SK-N-MC (cell line): ENCODE measurements around the gene ATG9B.

Source experiments
- DNase-seq: peaks from one replicate; pipeline ENCODE4 v3.0.0-alpha.2; 2011; ENCODE audit warnings: low read depth, low spot score
- H3K27ac ChIP-seq: fragments of 200-600 bp; sonication (generic); 2 replicates; pipeline ENCODE4 v1.5.1; 2016; ENCODE audit warnings: mixed run types
- H3K36me3 ChIP-seq: fragments of 200-600 bp; sonication (generic); 2 replicates; pipeline ENCODE4 v1.6.1; 2017; ENCODE audit warnings: antibody characterized with exemption, low read length, mixed read lengths; ENCODE audit not compliant: insufficient read depth
- H3K4me3 ChIP-seq: fragments of 200-600 bp; sonication (generic); 2 replicates; pipeline ENCODE4 v1.5.1; 2016
- H3K9ac ChIP-seq: fragments of 200-600 bp; sonication (generic); 2 replicates; pipeline ENCODE4 v1.8.0; 2017; ENCODE audit warnings: mixed run types, mixed read lengths; ENCODE audit not compliant: insufficient read length
- H3K9me3 ChIP-seq: fragments of 200-600 bp; sonication (generic); 2 replicates; pipeline ENCODE4 v1.6.1; 2017; ENCODE audit warnings: low read depth, mild to moderate bottlenecking, antibody characterized with exemption, low read length, moderate library complexity, mixed read lengths
- EZH2 ChIP-seq: fragments of 200-600 bp; sonication (generic); IDR thresholded peaks from one replicate; pipeline ENCODE4 v1.6.1; 2017; ENCODE audit warnings: antibody characterized with exemption
- FOXP2 ChIP-seq: optimal IDR thresholded peaks from 2 replicates; pipeline ENCODE3; 2011; ENCODE audit warnings: mild to moderate bottlenecking, moderate library complexity; ENCODE audit not compliant: insufficient read depth; ENCODE audit errors: extremely low read length, control extremely low read depth
- POLR2AphosphoS5 ChIP-seq: IDR thresholded peaks from 2 replicates; pipeline ENCODE4 v1.6.1; 2012; ENCODE audit warnings: mild to moderate bottlenecking, low read depth, low read length, borderline replicate concordance

Gene ATG9B

DNA sequence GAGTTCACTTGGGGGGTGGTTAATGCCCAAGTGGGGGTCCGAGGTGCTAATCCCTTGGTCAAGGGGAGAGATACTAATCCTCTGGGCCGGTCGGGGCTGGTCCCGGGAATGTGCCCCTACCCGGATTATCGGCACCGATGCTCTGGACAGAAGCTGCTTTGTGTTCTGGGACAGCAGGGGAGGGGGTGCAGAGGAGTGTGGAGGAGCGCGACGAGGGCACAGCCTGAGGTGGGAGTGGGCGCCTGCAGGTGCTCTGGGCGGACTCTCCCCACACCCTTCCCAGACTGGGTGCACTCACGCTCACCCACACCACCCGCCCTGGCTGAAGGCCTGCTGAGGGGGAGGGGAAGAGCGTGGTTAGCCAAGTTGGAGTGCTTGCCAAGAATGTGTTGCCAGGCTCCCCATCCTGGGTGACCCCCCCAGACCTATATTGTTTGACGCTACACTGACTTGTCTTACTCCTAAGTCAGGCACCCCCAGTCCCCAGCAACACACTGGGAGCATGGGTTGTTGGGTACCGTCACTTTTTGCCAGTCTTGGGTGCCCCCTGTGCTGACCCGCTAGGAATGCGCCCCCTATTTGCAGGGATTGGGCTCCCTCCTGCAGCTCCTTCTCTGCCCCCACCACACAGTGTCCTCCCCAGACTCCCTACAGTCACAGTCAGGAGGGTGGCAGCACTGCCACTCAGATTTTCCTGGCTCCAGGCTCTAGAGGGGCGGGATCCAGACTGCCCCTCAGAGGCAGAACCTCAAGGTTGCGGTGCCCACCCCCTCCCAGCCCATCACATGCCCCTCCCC, 36.3 kb upstream of the ATG9B start:
- TF ChIP-seq FOXP2 (no peak), EZH2 (no peak), POLR2AphosphoS5 (no peak)
- Histone ChIP-seq H3K4me3 (peak overlapping the region; percentile 94), H3K36me3 (peaks cover 18% of the 10 kb centered on the region; the same call in 1 of the 2 replicates), H3K27ac (no peak overlapping the region), H3K9ac (peak overlapping the region; percentile 73), H3K9me3 (no peaks in the 10 kb centered on the region)
- DNase-seq: no peak

DNA sequence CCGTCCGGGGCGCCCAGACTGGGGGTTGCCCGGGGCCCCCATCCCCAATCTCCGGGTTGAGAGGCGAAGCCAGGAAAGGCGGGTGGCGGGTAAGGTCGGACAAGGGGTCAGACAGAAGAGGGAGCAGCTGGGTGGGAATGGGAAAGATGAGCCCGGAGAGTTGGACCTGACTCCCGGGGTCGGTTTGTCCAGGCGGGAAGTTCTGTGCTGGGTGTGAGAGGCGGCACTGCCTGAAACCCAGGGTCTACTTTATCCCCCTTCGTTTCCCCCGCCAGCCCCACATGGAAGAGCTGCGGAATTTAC, 35.8 kb upstream of the ATG9B start:
- H3K9ac ChIP-seq: peak overlapping the region; percentile 73
- peaks cover 13% of the 10 kb centered on the region; the same call in 1 of the 2 replicates for H3K36me3 ChIP-seq
- DNase-seq: no peak
- no peaks in the 10 kb centered on the region for H3K9me3 ChIP-seq
- TF ChIP-seq EZH2 (no peak), FOXP2 (no peak), POLR2AphosphoS5 (no peak)
- no peak overlapping the region for H3K27ac ChIP-seq
- peak overlapping the region; percentile 94 for H3K4me3 ChIP-seq

DNA sequence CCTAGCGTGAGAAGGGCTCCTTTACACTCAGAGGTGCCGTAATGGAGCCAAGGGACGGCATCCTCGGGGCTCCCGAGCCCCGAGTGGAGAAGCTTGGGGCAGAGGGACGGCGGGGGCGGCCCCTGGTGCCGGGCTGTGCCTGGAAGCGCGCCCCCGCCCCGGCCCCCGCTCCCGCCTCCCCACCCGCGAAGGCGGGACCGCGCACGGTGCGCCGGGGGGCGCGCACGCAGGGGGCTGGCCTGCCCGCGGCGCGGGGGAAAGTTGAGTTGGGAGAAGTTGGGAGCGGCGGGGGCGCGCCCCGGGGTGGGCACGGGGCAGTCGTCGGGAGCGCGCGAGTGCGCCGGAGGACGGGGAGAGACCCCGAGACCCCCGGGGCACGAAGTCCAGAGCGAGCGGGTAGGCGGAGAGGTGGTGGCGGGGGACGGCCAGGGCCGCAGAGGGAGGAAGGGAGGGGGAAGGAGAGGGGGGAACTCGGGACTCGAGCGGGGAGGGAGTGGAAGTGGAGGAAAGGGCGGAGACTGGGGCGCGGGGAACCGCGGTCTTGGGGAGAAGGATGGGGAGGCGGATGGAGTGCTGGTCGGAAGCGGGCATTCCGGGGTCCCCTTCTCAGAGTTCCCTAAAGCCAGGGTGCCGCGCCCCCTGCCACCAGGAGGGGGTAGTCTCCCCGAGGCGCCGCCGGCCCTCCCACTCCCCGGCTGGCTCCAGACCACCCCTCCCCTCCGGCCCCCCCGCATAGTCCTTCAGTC, 35.2 kb upstream of the ATG9B start, which contains the start of gene SLC4A2:
TSS of gene SLC4A2 (plus strand) at position 223 of the 746 bp plus-strand sequence. CDS start 2,399 bp downstream, outside the sequence.
- Histone ChIP-seq H3K9me3 (no peaks in the 10 kb centered on the region), H3K4me3 (peak within 1 kb of the TSS; percentile 94), H3K36me3 (peaks cover 8% of the 10 kb centered on the region; the same call in 1 of the 2 replicates), H3K27ac (peak within 1 kb of the TSS; percentile 89), H3K9ac (peak within 1 kb of the TSS; percentile 73)
- TF ChIP-seq POLR2AphosphoS5 (peak; percentile 29; the same call in 1 of the 2 replicates), FOXP2 (no peak)
- DNase-seq: no peak

DNA sequence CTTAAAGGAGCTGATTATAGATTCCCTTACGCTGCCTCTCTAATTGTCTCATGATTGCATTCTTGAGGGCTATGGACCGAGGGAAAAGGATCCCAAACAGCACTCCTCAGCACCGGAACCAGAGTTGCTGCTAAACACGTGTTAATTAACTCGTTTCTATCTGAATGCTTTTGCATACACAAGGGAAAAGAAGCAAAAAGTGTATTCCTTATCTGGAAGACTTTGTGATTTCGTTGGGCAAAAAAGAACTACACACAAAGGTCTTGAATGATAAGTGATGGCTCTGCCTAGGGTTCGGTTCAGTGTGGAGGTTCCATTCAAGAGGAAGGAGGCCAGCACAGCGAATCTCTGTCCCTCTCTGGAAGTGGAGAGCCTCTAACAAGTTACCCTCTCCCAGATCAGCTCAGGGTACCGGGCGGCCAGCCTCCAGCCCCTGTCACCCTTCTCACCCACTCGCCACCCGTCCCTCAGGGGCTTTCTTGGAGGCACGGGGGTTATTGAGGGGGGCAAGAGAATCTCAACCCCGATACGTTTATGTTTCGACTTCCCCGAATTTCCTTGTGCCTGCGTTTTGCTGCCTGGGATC, 34.6 kb upstream of the ATG9B start:
- no peak for TF ChIP-seq EZH2
- no peak for TF ChIP-seq FOXP2
- 0 out of 2 replicates have a peak, but pooled peaks have one; percentile 43 for TF ChIP-seq POLR2AphosphoS5
- H3K9ac ChIP-seq: peak overlapping the region; percentile 73
- no peak for DNase-seq
- H3K4me3 ChIP-seq: peak overlapping the region; percentile 94
- H3K36me3 ChIP-seq: peaks cover 5% of the 10 kb centered on the region; the same call in 1 of the 2 replicates
- peak overlapping the region; percentile 89 for H3K27ac ChIP-seq
- H3K9me3 ChIP-seq: no peaks in the 10 kb centered on the region

DNA sequence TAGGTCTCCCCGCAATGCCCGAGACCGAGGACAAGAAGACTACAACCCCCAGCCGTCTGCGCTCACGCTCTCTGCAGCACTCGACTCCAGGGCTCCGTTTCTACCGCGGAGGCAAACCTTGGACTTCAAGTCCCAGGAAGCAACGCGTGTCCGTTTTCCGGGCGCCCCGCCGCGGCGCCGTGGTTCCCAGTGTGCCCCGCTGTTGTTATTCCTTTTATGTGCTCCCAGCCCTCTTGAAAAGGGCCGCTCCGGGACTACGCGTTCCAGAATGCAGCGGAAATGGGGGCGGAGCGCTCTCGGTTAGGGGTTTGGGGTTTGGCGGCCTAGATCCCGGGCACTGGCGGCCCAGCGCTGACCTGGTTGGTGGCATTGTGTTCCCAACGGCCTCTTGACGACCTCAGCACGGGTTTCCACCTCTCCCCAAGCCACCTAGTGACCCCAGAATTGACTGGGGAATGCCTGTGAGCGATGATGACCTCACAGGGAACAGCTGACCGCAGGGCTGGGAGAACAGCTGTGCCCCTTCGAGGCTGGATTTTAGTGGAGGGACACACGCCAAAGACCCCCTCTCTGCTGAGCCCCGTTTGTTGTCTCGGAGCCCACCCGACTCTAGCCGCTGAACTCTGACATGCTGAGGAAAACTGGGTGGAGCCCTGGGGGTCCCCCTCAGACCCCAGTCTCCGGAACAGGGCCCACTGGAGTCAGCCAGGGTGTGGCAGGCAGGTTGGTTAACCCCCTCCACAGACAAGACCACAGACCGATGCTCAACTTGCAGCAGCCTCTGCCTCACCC, 33.9 kb upstream of the ATG9B start:
- H3K36me3 ChIP-seq: peaks cover 5% of the 10 kb centered on the region; the same call in 1 of the 2 replicates
- DNase-seq: peak; percentile 98
- TF ChIP-seq FOXP2: peak; percentile 83
- peak; percentile 54 for TF ChIP-seq POLR2AphosphoS5
- no peak for TF ChIP-seq EZH2
- H3K9me3 ChIP-seq: no peaks in the 10 kb centered on the region
- H3K9ac ChIP-seq: peak overlapping the region; percentile 73
- H3K4me3 ChIP-seq: peak overlapping the region; percentile 94
- H3K27ac ChIP-seq: peak overlapping the region; percentile 89

DNA sequence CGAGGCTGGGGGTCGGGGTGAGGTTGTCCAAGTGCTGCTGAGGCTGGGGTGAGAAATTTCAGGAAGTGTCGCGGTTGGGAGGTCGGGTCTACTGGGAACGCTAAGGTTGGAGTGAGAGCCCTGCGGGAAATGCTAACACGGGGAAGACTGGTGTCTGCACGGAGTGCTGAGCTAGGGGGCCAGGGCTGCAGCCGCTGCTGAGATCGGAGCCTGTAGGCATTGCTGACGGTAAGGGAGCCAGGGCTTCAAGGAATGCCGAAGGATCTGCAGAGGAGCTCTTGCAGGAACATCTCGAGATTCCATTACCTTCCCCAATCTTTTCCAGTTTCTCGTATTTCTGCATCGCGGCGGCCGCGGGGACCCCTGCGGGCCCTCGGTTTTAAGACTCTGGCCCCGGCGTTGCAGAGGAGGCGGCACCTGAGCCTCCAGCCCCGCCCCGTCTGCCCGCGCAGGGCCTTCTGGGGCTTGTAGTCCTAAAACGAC, 33.3 kb upstream of the ATG9B start, which contains the start of gene CDK5:
TSS of gene CDK5 (minus strand) at position 392 of the 483 bp plus-strand sequence. CDS start at position 343, 49 bp downstream.
- H3K4me3 ChIP-seq: peak within 1 kb of the TSS; percentile 94
- no peak for TF ChIP-seq FOXP2
- no peak for TF ChIP-seq POLR2AphosphoS5
- TF ChIP-seq EZH2: no peak
- peak within 1 kb of the TSS; percentile 89 for H3K27ac ChIP-seq
- no peaks in the 10 kb centered on the region for H3K9me3 ChIP-seq
- H3K9ac ChIP-seq: peak within 1 kb of the TSS; percentile 73
- DNase-seq: no peak
- peaks cover 2% of the 10 kb centered on the region; the same call in 1 of the 2 replicates for H3K36me3 ChIP-seq

DNA sequence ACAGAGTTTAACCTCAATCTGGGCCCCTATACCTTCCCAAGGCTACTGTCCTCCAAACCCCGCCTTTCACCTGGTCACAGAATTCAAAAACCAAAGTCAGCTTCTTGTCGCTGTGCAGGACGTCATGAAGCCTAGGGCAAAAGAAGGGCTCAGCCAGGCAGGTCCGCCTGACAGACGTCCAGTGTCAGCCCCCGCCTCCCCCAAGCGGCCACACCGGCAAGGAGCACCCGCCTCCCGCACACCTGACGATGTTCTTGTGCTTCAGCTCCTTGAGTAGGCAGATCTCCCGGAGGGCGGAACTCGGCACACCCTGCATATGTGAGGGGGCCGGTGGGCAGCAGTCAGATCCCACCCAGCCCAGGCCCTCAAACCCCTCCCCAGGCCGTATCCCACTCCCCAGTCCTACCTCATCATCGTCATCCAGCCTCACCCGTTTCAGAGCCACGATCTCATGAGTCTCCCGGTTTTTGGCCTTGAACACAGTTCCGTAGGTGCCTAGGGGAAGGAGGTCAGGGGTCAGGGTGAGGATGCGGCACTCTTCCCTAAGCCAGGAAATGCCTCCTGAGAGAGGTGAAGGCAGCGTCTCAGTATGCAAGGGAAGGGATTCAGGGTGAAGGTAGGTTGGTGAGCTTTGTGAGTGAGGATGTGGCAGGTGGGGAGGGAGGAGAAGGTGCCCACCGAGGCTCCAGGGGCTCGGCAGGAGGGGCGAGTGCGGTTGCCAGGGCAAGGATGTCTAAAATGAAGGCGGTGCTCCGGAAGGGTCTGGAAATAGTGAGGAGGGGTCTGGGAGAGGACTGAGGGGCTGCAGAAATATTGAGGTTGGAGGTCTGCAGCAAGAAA, 32.6 kb upstream of the ATG9B start:
- H3K36me3 ChIP-seq: no peaks in the 10 kb centered on the region; the same call in 1 of the 2 replicates
- no peak for DNase-seq
- no peaks in the 10 kb centered on the region for H3K9me3 ChIP-seq
- H3K9ac ChIP-seq: peak overlapping the region; percentile 59
- H3K4me3 ChIP-seq: peak overlapping the region; percentile 88
- H3K27ac ChIP-seq: no peak overlapping the region
- TF ChIP-seq POLR2AphosphoS5 (no peak), FOXP2 (no peak), EZH2 (no peak)
